GM18498 (cell line): ENCODE measurements around the gene CHD3.

Experiments
- ATAC-seq: cut with Tn5 transposase; IDR thresholded peaks from one replicate; pipeline ENCODE4 v1.9.1; 2021; ENCODE audit warnings: mild to moderate bottlenecking, moderate library complexity; ENCODE audit not compliant: unreplicated experiment

CHD3 gene

DNA sequence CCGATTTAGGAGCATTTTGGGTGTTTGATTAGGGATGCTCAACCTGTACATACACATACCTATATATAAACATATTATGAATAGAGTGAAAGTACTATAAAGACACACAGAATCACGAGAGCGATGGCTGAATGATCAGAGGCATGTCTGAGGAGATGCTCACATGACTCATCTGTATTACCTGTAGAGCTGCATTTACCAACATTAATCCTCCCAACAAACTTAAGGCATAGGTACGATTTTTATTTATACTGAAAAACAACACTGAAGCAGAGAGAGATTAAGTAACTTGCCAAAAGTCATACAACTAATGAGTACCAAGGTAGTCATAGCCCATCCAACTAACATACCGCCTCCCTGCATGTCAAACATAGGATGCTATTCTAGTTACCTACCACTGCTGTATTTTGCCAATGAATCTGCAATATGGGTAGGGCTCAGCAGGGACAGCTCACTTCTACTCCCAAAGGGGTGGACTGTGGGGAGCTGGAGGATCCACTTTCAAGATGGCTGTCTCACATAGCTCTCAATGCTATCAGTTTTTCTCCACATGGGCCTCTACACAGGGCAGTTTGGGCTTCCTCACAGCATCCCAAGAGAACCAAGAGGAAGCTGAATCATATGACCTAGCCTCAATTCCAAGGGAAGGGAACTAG is 23.5 kb upstream of the CHD3 start:
- no peak for ATAC-seq

DNA sequence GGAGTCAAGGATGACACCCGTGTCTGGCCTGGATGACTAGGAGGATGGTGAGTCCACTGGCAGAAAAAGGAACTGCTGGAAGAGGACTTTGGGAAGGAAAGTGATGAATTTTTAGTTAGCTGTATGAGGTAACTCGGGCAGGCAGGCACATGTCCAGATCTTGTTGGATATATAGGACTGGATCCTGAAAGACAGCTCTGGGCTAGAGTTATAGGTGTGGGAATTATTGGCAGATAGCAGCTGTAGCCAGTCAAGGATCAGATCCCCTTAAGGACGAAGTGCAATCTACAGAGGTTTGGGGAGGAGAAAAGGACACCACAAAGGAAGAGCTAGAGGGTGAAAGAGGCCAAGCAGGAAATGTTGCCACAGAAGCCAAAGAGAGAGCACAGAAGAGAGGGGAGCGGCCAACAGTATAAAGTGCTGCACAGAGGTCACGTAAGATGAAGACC is 20.7 kb upstream of the CHD3 start:
- ATAC-seq, result no peak

DNA sequence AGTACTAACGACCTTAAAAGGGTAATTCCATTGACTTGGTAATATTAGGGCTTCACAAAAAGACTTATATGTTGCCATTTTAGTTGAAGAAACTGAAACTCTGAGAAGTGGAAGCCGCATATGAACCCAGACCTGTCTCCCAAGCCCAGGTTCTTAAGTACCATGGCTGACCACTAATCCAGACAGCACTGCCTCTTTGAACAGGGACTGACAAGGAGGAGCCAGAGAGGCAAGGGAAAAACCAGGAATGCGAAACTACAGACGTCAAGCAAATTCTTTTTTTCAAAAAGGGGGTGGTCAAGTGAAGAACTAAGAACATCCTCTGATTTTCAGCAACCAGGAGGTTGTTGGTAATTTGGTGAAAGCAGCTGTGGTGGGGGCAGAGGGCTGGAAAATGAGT is 15.5 kb upstream of the CHD3 start:
- no peak for ATAC-seq

DNA sequence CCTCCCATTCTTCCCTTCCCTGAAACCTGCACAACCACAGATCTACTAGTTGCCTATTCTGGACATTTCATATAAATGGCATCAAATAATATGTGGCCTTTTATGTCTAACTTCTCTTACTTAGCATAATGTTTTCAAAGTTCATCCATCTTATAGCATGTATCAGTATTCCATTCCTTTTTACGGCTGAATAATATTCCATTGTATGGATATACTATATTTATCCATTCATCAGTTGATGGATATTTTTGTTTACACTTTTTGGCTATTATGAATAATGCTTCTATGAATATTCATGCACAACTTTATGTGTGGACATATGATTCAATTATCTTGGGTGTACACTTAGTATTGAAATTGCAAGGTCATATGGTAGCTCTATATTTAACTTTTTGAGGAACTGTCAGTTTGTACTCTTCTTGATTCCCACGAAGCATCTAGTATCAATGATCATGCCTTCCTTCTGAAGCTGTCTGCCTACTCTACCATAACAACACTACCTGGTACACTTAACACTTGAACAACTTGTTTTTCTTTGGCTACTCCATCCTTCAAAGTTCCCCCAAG is 12.7 kb upstream of the CHD3 start:
- no peak for ATAC-seq

DNA sequence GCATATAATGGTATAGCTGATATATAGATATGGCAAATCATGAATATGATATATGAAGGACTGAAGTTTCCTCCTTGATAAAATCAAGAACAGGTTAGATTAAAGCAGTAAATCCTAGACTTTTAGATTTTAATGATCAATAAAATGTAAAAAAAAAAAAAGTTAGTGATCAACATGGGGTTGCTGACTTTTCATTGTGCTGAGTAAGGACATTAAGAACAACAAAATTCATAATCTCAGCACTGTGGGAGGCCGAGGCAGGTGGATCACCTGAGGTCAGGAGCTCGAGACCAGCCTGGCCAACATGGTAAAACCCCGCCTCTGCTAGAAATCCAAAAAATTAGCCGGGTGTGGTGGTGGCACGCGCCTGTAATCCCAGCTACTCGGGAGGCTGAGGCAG is 10.4 kb upstream of the CHD3 start:
- ATAC-seq, result no peak

DNA sequence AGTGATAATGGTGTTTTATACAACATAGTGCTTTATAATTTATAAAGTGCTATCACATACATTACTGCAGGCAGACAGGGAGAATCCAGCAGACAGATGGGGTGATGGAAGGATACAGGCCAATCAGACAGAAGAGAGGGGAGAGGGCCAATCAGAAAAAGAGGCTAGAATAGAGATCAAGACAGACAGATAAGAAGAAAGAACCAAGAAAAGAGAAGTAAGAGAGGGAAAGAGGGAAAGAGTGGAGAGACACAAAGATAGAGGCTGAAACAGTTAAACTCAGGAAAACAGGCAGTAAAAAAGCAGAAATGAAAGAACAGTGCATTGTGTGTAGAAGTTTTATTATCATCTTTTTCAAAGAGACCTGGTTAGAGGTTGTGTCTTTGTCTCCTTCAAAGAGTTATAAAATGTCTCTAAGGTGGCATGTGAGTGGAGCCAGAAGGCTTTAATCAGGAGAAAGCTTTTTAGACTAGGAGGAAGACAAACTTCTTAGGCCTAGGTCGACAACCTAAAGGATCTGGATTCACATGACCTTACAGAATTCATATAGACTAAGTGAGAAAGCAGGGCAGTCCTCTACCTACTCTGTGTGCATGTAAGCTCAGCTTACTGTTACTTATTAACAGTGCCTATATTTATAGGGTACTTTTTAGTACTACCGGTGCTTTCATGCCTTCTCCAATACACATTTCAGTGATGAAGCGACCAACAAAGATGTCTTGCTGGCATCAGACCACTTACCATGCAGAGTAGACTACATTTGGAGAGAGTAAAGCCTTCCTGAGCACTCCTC is 8.3 kb upstream of the CHD3 start:
- ATAC-seq, result no peak

DNA sequence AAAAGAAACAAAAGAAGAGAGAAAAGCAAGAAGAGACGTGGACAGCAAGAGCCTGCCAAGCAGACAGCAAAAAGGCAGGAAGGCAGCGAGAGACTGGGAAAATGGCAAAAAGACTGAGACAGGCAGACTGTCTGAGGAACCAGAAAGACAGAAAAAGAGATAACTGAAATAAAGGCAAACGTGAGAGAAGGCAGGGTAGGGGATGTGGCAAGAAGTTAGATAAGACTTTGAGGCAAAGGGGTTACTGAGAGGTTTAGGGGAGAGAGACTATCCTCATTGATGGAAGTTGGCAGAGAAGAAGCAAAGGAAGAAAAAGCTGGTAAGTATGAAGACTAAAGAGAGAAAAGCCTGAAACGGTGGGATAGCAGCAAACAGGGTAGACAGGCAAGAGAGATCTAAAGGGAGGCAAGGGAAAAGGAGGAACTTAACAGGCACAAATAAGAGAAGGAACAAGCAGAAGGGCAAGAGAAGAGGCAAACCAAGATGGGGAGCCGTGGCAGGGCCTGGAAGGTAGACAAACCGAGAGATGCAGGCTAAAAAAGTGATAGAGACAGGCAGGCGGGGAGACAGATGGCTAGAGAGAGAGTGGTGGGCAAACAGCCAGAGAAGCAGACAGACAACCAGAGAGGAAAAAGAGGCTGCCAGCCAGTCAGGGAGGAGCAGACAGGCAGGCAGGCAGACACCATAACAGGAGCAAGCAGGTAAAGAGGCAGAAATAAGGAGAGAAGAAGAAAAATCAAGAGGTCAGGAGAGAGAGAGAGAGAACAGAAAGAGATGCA is 7.1 kb upstream of the CHD3 start:
- no peak for ATAC-seq

DNA sequence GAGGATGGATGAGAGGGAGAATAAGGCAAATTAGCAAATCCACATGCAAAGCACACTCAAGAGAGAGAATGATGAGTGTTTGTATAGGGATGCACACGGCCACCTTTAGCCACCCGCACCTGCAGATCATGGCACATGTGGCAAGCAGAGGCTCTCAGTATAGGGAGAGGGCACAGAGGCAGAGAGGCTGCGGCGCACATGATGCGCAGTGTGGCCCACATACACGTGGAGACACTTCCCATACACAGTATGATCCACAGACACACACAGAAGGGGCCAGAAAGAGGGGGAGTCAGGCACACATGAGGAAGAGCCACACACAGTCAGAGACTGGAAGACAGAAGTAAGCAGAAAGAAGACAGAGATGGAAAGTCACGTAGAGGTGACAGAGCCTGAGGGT is 6.5 kb upstream of the CHD3 start:
- no peak for ATAC-seq

DNA sequence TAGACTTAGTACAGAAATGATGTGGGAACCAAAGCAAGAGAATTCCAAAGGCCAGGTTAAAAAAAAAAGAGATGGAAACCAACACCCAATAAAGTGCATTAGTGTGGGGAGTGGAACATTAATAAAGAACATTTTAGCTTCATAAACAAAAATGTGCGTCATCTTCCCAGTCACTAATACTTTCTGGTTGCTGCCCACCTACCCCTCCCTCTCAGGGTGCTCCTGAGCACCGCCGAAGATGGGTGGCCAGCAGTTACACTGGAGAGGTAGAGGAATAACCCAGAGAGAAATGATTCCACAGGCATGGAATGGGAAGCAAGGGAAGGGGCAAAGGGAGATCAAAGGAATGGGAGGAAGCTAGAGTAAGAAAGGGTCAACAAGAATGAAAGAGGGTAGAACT is 6.0 kb upstream of the CHD3 start:
- ATAC-seq, result no peak

DNA sequence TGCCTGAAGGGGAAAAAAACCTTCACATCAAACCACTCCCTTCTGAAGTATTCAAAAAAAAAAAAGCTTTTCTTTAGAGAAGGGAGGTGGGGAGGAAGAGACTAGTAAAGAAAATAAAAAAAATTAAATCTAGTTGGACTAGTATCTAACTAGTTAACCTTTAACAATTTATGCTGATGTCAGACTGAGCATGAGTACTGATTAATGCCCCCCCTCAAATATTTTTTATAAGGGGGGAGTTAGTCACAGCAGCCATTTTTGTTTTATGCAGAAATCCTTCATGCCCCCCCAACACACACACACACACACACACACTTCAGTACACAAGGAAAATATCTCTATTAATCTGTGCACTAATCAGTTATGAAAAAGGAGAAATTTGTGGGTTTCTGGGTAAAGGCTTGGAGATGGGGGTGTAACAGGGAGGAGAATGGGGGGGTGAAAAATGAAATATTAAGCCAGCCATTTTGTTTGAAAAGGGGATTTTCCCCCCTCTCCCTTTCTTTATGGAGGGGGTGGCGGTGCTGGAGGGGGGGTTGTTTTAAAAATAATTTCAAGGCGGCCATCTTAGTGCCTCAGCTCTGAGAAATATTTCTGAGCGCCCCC is 4.7 kb upstream of the CHD3 start:
- no peak for ATAC-seq

DNA sequence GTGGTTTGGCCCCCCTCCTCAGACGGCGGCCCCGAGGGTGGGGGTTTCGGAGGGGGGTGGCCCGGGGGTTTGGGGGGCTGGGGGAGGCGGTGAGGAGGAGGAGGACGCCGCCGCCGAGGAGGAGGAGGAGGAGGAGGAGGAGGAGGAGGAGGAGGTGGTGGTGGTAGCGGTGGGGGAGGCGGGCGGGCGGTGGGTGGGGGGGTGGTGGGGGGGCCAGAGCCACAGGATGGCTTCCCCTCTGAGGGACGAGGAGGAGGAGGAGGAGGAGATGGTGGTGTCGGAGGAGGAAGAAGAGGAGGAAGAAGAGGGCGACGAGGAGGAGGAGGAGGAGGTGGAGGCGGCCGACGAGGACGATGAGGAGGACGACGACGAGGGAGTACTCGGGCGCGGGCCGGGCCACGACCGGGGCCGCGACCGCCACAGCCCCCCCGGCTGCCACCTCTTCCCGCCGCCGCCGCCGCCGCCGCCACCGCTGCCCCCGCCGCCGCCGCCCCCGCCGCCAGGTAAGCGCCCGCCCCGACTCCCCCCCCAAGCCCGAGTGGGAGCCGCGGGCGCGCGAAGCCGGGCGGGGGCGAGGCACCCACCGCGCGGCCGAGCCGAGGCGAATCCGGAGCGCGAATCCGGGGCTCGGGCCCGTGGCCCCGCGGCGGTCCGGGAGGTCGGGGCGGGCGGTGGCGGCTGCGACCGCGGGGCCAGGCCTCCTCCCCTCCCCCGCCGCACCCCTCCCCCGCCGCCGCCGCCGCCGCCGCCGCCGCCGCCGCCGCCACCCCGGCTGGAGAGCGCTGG is 3.8 kb upstream of the CHD3 start:
- no peak for ATAC-seq

DNA sequence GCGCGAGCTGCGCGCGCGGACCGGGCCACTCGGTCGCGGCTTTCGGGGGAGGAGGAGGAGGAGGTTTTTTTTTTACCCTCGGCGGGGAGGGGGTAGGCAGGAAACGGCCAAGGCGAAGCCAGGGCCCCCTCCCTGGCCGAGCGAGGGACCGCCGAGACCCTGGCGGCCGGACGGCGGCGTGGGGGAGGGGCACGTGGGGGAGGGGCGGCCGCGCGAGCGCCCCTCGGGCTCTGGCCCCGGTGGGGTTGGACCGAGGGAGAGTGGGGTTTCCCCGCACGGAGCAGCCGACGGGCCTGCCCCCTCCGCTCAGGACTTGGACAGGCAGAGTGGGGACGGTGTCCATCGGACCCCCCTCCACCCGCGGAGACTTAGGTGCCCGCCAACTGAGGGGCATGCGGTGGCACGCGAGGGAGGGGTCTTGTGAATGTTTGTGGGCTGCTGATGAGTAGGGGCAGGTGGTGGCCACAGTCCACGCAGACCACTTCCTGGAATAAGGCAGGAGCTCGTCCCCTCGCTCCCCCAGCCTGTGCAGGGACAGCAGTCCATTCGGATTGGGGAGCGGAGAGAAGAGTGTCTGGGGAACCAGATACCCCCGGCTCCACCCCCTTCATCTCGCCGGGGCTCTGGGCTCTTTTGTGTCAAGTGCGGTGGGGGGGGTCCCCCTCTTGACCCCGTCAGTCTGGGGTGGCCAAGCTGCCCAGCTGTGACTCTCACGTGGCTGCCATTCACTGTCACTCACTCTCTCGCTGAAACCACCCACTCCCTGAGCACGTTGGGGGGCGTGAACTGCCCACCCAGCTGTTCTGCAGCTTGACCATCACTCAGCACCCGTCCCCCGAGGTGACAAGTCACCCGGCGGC is 3.0 kb upstream of the CHD3 start:
- ATAC-seq, result no peak

DNA sequence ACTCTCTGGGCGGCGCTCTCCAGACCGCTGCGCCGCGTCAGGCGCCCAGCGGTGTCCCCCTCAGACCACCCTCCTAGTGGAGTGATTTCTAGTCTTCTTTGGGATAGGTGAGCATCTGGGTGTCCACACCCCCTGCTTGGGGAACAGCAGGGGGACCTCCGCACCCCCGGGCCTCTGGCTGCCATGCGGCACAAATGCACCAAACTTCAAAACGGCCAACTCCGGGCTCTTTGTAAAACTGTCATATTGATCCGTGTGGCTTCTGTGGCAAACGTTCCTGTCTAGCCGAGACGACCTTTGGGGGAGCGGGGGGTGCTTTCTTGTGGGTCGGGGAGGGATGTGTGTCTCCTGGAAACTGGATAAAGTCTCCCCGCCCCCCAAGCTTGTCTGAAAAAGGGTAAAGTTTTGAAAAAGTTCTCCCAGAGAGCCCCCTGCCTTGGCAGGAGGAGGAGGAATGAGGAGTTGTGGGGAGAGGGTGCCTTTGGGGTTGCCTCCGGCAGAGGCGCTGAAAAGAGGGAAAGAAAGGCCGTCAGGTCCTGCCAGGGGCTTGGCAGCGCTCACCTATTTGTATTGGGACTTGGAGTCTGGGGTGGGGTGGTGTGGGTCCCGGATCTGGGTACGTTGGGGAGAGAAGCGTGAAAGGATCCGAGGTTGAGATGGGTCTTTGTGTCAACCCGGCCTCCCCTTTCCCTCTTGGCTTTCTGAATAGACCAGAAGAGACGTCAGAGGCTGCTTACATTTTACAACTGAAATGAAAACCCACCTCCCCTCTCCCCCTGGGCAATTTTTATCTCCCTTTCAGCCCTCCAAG is 2.2 kb upstream of the CHD3 start:
- ATAC-seq, result no peak

DNA sequence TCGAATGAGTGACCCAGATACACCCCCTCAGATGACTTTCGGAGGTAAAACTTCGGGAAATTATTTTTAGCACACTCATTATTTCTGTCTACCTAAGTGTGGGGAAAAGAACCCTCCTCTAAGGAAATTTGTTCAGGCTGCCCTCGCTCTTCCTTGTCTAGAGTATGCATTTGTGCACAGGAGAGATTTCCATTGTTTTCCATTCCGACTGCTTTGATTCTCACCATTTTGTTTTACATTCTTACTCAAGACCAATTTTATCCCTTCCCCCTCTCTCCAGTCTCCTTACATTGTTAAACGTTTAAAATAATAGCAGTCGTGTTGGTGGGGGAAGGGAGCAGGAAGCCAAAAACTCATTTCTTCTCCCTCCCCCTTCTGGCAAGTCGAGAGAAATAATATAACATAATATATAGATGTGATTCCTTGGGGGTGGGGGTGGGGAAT is 1.5 kb upstream of the CHD3 start:
- no peak for ATAC-seq

DNA sequence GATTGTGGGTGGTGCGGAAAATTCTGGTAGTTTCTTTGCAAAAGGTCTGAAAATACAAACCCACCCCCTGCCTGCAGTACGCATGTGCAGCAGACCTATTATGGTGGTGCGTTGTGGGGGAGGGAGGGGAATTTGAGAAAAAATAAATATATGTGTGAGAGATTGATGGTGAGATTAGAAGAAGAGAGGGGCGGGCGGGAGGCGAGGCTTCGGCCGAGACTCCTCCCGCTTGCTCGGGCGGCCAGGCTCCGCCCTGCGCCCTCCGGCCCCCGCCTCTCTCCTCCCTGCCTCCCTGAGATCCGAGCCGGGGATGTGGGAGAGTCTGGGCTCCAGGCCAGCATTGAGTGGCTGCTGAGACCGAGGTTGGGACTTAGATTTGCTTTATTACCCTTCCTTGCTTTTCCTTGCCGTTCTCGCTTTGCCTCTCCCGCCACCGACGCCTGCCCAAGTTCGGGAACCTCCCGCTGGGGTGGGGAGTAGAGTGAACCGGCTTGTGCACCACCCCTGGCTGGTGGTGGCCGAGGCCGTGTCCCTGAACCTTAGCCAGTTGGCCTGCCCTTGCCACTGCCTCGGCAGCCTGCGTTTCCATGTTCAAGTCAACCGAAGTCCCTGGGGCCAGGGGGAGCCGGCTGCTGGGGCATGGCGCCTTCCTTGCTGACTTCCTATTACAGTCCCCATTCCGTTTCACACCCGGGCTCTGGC is 956 bp upstream of the CHD3 start:
- peak; percentile 56 for ATAC-seq

DNA sequence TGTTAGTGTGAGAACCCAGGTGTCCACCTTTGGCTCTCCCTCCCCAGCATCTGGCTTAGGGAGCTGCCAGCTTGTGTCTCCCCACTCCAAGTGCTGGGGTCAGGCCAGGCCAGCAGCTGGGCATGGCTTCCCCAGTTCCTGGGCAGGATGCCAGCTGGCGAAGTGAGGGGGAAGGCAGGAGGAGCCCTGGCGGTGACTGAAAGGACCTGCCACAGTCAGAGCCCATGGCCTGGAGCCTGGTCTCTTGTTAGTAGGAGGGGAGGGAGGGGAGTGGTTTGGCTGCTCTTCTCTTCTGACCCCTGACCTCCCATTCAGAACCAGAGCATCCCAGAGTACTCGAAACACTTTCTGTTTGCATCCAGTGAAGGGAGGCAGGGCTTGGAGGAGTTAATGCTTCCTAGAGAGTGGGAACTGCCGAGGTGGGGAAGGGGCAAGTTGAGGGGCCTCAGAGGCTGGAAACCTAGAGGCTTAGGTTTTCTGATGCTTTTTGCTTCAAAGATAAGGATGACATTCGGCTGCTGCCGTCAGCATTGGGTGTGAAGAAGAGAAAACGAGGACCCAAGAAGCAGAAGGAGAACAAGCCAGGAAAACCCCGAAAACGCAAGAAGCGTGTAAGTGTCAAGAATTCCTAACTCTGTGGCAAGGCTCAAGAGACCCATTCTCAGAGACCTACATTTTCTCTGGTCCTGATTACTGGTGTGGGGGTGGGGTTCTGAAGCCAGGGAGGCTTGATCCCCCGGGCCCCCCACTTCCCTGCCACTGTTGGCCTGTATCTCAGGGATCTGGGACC is 772 bp downstream of the CHD3 start:
- ATAC-seq, result no peak
